WI38 (cell line): ENCODE data around the gene BBC3.

ENCODE experiments used
- H3K4me3 ChIP-seq: 2 replicates; pipeline ENCODE4 v1.5.1; 2011; ENCODE audit warnings: low read depth, mild to moderate bottlenecking, control low read depth, low read length
- CTCF ChIP-seq: IDR thresholded peaks from 2 replicates; pipeline ENCODE4 v1.5.1; 2012; ENCODE audit warnings: low read depth, mild to moderate bottlenecking, control low read depth, low read length

BBC3 gene

DNA sequence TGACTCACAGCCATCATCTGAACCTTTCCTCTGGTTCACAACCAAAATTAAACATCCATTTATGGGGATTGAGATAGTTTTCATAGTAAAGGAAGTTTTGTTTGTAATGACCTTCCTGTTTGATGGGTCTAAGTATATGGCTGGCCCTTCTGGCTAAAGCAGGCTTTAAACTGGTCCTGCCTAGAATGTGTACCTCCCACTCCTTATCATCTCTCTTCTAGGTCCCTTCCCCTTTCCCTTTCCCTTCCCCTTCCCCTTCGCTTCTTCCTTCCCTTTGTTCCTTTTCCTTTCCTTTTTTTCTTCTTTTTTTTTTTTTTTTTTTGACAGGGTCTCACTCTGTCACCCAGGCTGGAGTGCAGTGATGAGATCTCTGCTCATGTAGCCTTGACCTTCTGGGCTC is 35.6 kb downstream of the BBC3 start:
- H3K4me3 ChIP-seq: no peak overlapping the region
- no peak for TF ChIP-seq CTCF

GRCh38 chr19:47190167-47190727 is 40.8 kb downstream of the BBC3 start:
- TF ChIP-seq CTCF: no peak
- H3K4me3 ChIP-seq: no peak overlapping the region

DNA sequence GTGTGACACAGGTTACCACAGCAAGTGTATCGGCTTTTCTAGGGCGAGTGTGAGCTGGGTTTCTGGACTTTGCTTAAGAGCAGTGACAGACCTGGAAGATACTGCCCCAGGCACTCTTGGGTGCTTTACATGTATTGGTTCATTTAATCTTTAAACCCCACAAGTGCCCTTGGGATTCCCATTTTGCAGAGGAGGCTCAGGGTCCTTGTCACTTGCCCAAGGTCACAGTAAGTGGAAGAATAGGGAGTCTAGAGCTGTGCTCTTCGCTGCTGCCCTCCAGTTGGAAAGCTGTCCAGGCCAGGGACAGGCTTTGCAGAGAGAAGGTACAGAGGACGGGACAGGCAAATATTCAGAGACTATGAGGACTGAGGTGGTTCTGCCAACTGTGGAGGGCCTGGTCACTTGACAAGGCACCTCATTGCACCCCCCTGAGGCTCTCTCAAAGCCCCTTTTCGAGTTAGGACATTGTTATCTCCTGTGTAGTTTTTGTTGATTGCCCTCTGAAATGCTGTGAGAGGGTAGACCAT is 42.4 kb downstream of the BBC3 start:
- TF ChIP-seq CTCF: no peak
- H3K4me3 ChIP-seq: no peak overlapping the region

GRCh38 chr19:47187797-47188196 is 43.2 kb downstream of the BBC3 start:
- TF ChIP-seq CTCF: no peak
- H3K4me3 ChIP-seq: no peak overlapping the region

DNA sequence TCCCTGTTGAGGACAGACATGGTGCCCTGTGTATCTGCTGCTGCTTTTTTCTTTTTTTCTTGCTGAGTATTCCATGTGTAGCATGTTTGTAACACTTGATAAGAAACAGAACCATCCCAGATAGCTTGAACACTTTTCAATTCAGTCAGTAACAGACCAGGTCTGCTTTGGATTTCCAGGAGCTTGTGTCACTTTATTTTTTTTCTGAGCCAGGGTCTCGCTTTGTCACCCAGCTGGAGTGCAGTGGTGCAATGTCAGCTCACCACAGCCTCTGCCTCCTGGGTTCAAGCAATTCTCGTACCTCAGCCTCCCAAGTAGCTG is 43.7 kb downstream of the BBC3 start:
- no peak for TF ChIP-seq CTCF
- H3K4me3 ChIP-seq: no peak overlapping the region

DNA sequence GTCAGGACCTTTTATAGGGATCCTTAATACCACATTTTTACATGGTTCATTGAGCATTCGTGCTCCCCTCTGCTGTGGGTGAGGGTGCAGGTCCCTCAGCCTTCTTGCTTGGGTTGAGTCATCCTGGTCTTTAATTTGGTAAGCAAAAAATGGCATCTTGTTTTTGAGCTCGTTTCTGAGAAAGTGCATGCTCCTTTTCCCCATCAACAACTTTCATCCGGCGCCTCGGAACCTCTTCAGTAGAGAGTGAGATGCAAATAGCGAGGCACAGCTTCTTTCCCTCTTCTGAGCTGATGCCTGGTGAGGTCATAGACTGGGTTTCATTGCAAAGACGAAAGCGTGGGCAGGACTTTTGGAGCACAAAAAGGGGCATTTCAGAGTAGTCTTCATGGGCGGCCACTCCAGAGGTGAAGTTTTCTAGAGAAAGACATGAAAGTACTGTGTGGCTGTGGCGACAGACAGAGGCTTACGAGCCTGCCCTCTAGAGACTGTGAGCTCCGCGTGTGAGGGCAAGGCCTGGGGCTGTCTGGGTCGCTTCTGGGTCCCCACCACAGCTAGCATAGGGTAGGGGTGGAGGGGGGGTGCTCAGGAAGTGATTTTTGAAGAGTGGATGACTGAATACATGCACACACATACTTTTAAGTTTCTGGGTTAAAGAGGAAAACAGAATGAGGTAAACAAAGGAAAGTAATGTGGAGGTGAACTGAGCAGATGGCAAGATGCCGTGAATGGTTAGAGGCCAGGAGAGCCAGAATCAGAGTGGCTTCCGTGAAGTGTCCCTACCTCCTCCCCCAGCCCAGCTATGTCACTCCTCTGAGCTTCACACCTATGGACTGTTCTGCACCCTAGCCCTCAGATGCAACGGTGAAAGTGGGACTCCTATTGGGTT is 44.3 kb downstream of the BBC3 start:
- no peak for TF ChIP-seq CTCF
- H3K4me3 ChIP-seq: no peak overlapping the region

DNA sequence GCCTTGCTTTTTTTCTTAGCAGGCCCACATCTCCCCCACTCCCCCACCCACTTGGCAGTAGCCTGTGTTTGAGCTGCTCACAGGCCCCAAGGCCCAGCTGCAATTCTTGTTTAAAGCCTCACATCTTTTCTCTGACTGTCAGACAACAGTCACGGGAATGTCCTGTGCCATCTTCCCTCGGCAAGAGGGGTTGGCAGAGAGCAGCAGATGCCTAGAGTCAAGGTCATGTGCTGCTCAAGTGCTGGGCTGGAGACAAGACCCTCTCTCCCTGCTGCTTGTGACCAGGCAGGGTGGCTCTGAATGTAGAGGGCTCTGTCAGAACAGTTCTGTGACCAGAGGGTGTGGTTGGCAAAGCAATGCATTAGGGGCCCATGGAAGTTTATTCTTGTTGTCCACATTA is 47.4 kb downstream of the BBC3 start:
- no peak for TF ChIP-seq CTCF
- H3K4me3 ChIP-seq: no peak overlapping the region
